ENCODE results near the gene TLE7.
A peak's percentile ranks its signal among the peaks of the same experiment; 100 is the strongest.

Gene TLE7

GRCh38 chr16:71472931-71473330 lies 31.1 kb upstream of the TLE7 start:
- H3K36me3 ChIP-seq (ENCODE audit: insufficient read depth, low read length) = peaks cover 26% of the 10 kb centered on the region
- H3K4me2 ChIP-seq (ENCODE audit: low read length) = no peak overlapping the region
- peaks cover 39% of the 10 kb centered on the region for H3K4me1 ChIP-seq (ENCODE audit: control insufficient read depth, insufficient read depth, low read length)

GRCh38 chr16:71472051-71472450 lies 30.2 kb upstream of the TLE7 start:
- no peaks in the 10 kb centered on the region for H3K27me3 ChIP-seq (ENCODE audit: control insufficient read depth, insufficient read depth, low read length)
- H3K36me3 ChIP-seq (ENCODE audit: insufficient read depth, low read length) = peaks cover 18% of the 10 kb centered on the region
- H3K4me2 ChIP-seq (ENCODE audit: low read length) = no peak overlapping the region
- no peak overlapping the region for H3K9ac ChIP-seq (ENCODE audit: low read depth, low read length)
- H3K4me3 ChIP-seq (ENCODE audit: low read length) = no peak overlapping the region
- peaks cover 39% of the 10 kb centered on the region for H3K4me1 ChIP-seq (ENCODE audit: control insufficient read depth, insufficient read depth, low read length)
- H3K9me3 ChIP-seq (replicated peaks; ENCODE audit: low read length) = peaks cover 12% of the 10 kb centered on the region

More at GRCh38 chr16:71472931-71473330, 31.1 kb upstream of the TLE7 start:
- no peak overlapping the region for H3K9ac ChIP-seq (ENCODE audit: low read depth, low read length)
- peaks cover 12% of the 10 kb centered on the region for H3K9me3 ChIP-seq (replicated peaks; ENCODE audit: low read length)
- no peak overlapping the region for H3K4me3 ChIP-seq (ENCODE audit: low read length)
- H3K27me3 ChIP-seq (ENCODE audit: control insufficient read depth, insufficient read depth, low read length) = no peaks in the 10 kb centered on the region

- Histone ChIP-seq H3K9ac (ENCODE audit: low read depth, low read length) (no peak overlapping the region), H3K4me1 (ENCODE audit: control insufficient read depth, insufficient read depth, low read length) (peaks cover 11% of the 10 kb centered on the region), H3K4me2 (ENCODE audit: low read length) (no peak overlapping the region), H3K4me3 (ENCODE audit: low read length) (no peak overlapping the region), H3K36me3 (ENCODE audit: insufficient read depth, low read length) (no peaks in the 10 kb centered on the region), H3K27me3 (ENCODE audit: control insufficient read depth, insufficient read depth, low read length) (no peaks in the 10 kb centered on the region), H3K9me3 (replicated peaks; ENCODE audit: low read length) (no peaks in the 10 kb centered on the region)
These were observed 26.0 kb upstream of the TLE7 start for GRCh38 chr16:71467810-71468209.

- Histone ChIP-seq H3K4me1 (ENCODE audit: control insufficient read depth, insufficient read depth, low read length) (peaks cover 23% of the 10 kb centered on the region), H3K27me3 (ENCODE audit: control insufficient read depth, insufficient read depth, low read length) (no peaks in the 10 kb centered on the region), H3K4me3 (ENCODE audit: low read length) (no peak overlapping the region), H3K9me3 (replicated peaks; ENCODE audit: low read length) (no peaks in the 10 kb centered on the region), H3K9ac (ENCODE audit: low read depth, low read length) (no peak overlapping the region), H3K36me3 (ENCODE audit: insufficient read depth, low read length) (no peaks in the 10 kb centered on the region), H3K4me2 (ENCODE audit: low read length) (no peak overlapping the region)
These were observed 22.4 kb upstream of the TLE7 start for GRCh38 chr16:71464231-71464630.

- H3K4me1 ChIP-seq (ENCODE audit: control insufficient read depth, insufficient read depth, low read length) = peaks cover 23% of the 10 kb centered on the region
- peak within 1 kb of the TSS; percentile 89 for H3K4me2 ChIP-seq (ENCODE audit: low read length)
- no peaks in the 10 kb centered on the region for H3K27me3 ChIP-seq (ENCODE audit: control insufficient read depth, insufficient read depth, low read length)
- H3K36me3 ChIP-seq (ENCODE audit: insufficient read depth, low read length) = no peaks in the 10 kb centered on the region
- H3K9ac ChIP-seq (ENCODE audit: low read depth, low read length) = peak within 1 kb of the TSS; percentile 96
- H3K4me3 ChIP-seq (ENCODE audit: low read length) = peak within 1 kb of the TSS; percentile 97
- no peaks in the 10 kb centered on the region for H3K9me3 ChIP-seq (replicated peaks; ENCODE audit: low read length)
These were observed 20.1 kb upstream of the TLE7 start, which contains the start of gene ZNF23 for GRCh38 chr16:71461686-71462648. TSS of gene ZNF23 (minus strand) at chr16:71462247. CDS start at chr16:71456796, 5,451 bp downstream.

- H3K4me3 ChIP-seq (ENCODE audit: low read length) = peak overlapping the region; percentile 97
- H3K36me3 ChIP-seq (ENCODE audit: insufficient read depth, low read length) = peaks cover 7% of the 10 kb centered on the region
- peaks cover 23% of the 10 kb centered on the region for H3K4me1 ChIP-seq (ENCODE audit: control insufficient read depth, insufficient read depth, low read length)
- H3K27me3 ChIP-seq (ENCODE audit: control insufficient read depth, insufficient read depth, low read length) = no peaks in the 10 kb centered on the region
- H3K9ac ChIP-seq (ENCODE audit: low read depth, low read length) = peak overlapping the region; percentile 96
- H3K9me3 ChIP-seq (replicated peaks; ENCODE audit: low read length) = no peaks in the 10 kb centered on the region
- H3K4me2 ChIP-seq (ENCODE audit: low read length) = peak overlapping the region; percentile 89
These were observed 19.1 kb upstream of the TLE7 start for GRCh38 chr16:71460941-71461340.

- peak overlapping the region; percentile 89 for H3K4me2 ChIP-seq (ENCODE audit: low read length)
- H3K4me1 ChIP-seq (ENCODE audit: control insufficient read depth, insufficient read depth, low read length) = peaks cover 23% of the 10 kb centered on the region
- no peaks in the 10 kb centered on the region for H3K27me3 ChIP-seq (ENCODE audit: control insufficient read depth, insufficient read depth, low read length)
- H3K9me3 ChIP-seq (replicated peaks; ENCODE audit: low read length) = no peaks in the 10 kb centered on the region
- peaks cover 13% of the 10 kb centered on the region for H3K36me3 ChIP-seq (ENCODE audit: insufficient read depth, low read length)
- peak overlapping the region; percentile 96 for H3K9ac ChIP-seq (ENCODE audit: low read depth, low read length)
- peak overlapping the region; percentile 97 for H3K4me3 ChIP-seq (ENCODE audit: low read length)
These were observed 18.4 kb upstream of the TLE7 start for GRCh38 chr16:71460236-71460635.

GRCh38 chr16:71459510-71459909 lies 17.7 kb upstream of the TLE7 start:
- Histone ChIP-seq H3K36me3 (ENCODE audit: insufficient read depth, low read length) (peaks cover 20% of the 10 kb centered on the region), H3K4me1 (ENCODE audit: control insufficient read depth, insufficient read depth, low read length) (peaks cover 23% of the 10 kb centered on the region)

GRCh38 chr16:71456801-71457200 lies 14.9 kb upstream of the TLE7 start:
- Histone ChIP-seq H3K9me3 (replicated peaks; ENCODE audit: low read length) (peaks cover 5% of the 10 kb centered on the region), H3K4me1 (ENCODE audit: control insufficient read depth, insufficient read depth, low read length) (peaks cover 18% of the 10 kb centered on the region), H3K9ac (ENCODE audit: low read depth, low read length) (no peak overlapping the region), H3K4me3 (ENCODE audit: low read length) (no peak overlapping the region), H3K27me3 (ENCODE audit: control insufficient read depth, insufficient read depth, low read length) (no peaks in the 10 kb centered on the region), H3K36me3 (ENCODE audit: insufficient read depth, low read length) (peaks cover 47% of the 10 kb centered on the region), H3K4me2 (ENCODE audit: low read length) (no peak overlapping the region)

More at GRCh38 chr16:71459510-71459909, 17.7 kb upstream of the TLE7 start:
- peak overlapping the region; percentile 89 for H3K4me2 ChIP-seq (ENCODE audit: low read length)
- H3K4me3 ChIP-seq (ENCODE audit: low read length) = no peak overlapping the region
- H3K9ac ChIP-seq (ENCODE audit: low read depth, low read length) = peak overlapping the region; percentile 96
- no peaks in the 10 kb centered on the region for H3K9me3 ChIP-seq (replicated peaks; ENCODE audit: low read length)
- H3K27me3 ChIP-seq (ENCODE audit: control insufficient read depth, insufficient read depth, low read length) = no peaks in the 10 kb centered on the region

GRCh38 chr16:71453036-71453435 lies 11.2 kb upstream of the TLE7 start:
- no peak overlapping the region for H3K9ac ChIP-seq (ENCODE audit: low read depth, low read length)
- no peak overlapping the region for H3K4me2 ChIP-seq (ENCODE audit: low read length)
- H3K4me1 ChIP-seq (ENCODE audit: control insufficient read depth, insufficient read depth, low read length) = no peaks in the 10 kb centered on the region
- no peak overlapping the region for H3K4me3 ChIP-seq (ENCODE audit: low read length)
- no peaks in the 10 kb centered on the region for H3K27me3 ChIP-seq (ENCODE audit: control insufficient read depth, insufficient read depth, low read length)
- H3K9me3 ChIP-seq (replicated peaks; ENCODE audit: low read length) = peaks cover 37% of the 10 kb centered on the region
- H3K36me3 ChIP-seq (ENCODE audit: insufficient read depth, low read length) = peaks cover 84% of the 10 kb centered on the region

- Histone ChIP-seq H3K9ac (ENCODE audit: low read depth, low read length) (no peak overlapping the region), H3K36me3 (ENCODE audit: insufficient read depth, low read length) (peaks cover 73% of the 10 kb centered on the region), H3K4me2 (ENCODE audit: low read length) (no peak overlapping the region), H3K27me3 (ENCODE audit: control insufficient read depth, insufficient read depth, low read length) (no peaks in the 10 kb centered on the region), H3K4me1 (ENCODE audit: control insufficient read depth, insufficient read depth, low read length) (no peaks in the 10 kb centered on the region), H3K4me3 (ENCODE audit: low read length) (peak overlapping the region; percentile 3), H3K9me3 (replicated peaks; ENCODE audit: low read length) (peaks cover 53% of the 10 kb centered on the region)
These were observed 7.2 kb upstream of the TLE7 start for GRCh38 chr16:71449020-71449419.
